Kidney (tissue), 14 donors: ENCODE measurements around the gene PSMD3. TPM values are rescaled to one million over a fixed set of nuclear protein-coding genes. Genes with fewer than 3 reads are reported as not detected.

Source experiments
- DNase-seq, 5 donors: peaks; one replicate each; pipeline ENCODE4 v3.0.0-alpha.2; 2013 to 2020
- FAIRE-seq: peaks from 2 replicates; lab custom pipeline; 2012; peaks lifted over from hg19 to GRCh38; lab: Jason Lieb, UNC
- H3K27ac ChIP-seq, 2 donors: one replicate each; pipeline ENCODE4 v1.7.0; 2013; ENCODE audit warnings: low read depth in 2 of 2, low read length in 2 of 2, inconsistent platforms in 1 of 2
- H3K27me3 ChIP-seq: one replicate; pipeline ENCODE4 v1.7.1; 2013; ENCODE audit warnings: low read length, inconsistent platforms; ENCODE audit not compliant: control insufficient read depth, insufficient read depth
- H3K36me3 ChIP-seq, 3 donors: one replicate each; pipeline versions ENCODE4 v1.7.0 to v1.7.1; 2013; ENCODE audit warnings: low read length in 3 of 3, control low read depth in 1 of 3, inconsistent platforms in 1 of 3; ENCODE audit not compliant: insufficient read depth in 3 of 3, control insufficient read depth in 2 of 3
- H3K4me1 ChIP-seq, 3 donors: one replicate each; pipeline versions ENCODE4 v1.7.0 to v1.7.1; 2013; ENCODE audit warnings: low read length in 3 of 3, inconsistent platforms in 1 of 3, low read depth in 1 of 3; ENCODE audit not compliant: control insufficient read depth in 2 of 3, insufficient read depth in 2 of 3
- H3K4me3 ChIP-seq, 3 donors: one replicate each; pipeline versions ENCODE4 v1.7.0 to v1.8.1; 2013; ENCODE audit warnings: low read length in 3 of 3, control low read depth in 1 of 3, inconsistent platforms in 1 of 3
- H3K9ac ChIP-seq, 3 donors: one replicate each; pipeline versions ENCODE4 v1.7.0 to v1.7.1; 2013; ENCODE audit warnings: low read length in 3 of 3, control low read depth in 1 of 3, inconsistent platforms in 1 of 3
- H3K9me3 ChIP-seq, 3 donors: one replicate each; pipeline versions ENCODE4 v1.7.0 to v1.7.1; 2013; ENCODE audit warnings: low read length in 3 of 3, control low read depth in 1 of 3, inconsistent platforms in 1 of 3; ENCODE audit not compliant: control insufficient read depth in 2 of 3, insufficient read depth in 1 of 3
- intact Hi-C: fragments of 100-400 bp; cut with DNase I; formaldehyde crosslinking; loops from one replicate; pipeline ENCODE4 v1.11.1; 2022
- polyA plus RNA-seq: library from polyadenylated mRNA; stranded (reverse); fragments of 350-450 nt; fragmentation: Illumina TruSeq; extraction: RNeasy Lipid Tissue Mini Kit (QIAGEN cat#74804); gene quantifications from one replicate; pipeline ENCODE4 v1.2.3, GENCODE V29; 2014; ENCODE audit warnings: low read depth, low replicate concordance; ENCODE audit not compliant: insufficient read depth
- total RNA-seq: library from RNA; stranded (reverse); fragmentation: NEBNext Ultra II Directional; extraction: Animal tissue kit (Norgen Biotek cat#: 25700); gene quantifications from one replicate; pipeline ENCODE4 v1.2.1, GENCODE V29; 2021
- TF ChIP-seq, protein P1 (sequence below): IDR thresholded peaks from 3 replicates; pipeline ENCODE4 v1.5.1; 2012; ENCODE audit warnings: mild to moderate bottlenecking, moderate library complexity, borderline replicate concordance; ENCODE audit not compliant: insufficient read depth; ENCODE audit errors: extremely low read depth
- donor health status: control.
- donor health status: control.
- donor health status: control.
- donor health status: control.
- donor health status: control.
- donor health status: DM: yes; HTN: yes; CAD: no.
- donor health status: Normal renal cell carcinoma (clear cell type).

Gene PSMD3
- total and polyA plus RNA-seq, 2 donors from 2014 or later: 63.6 to 66.4 TPM

DNA sequence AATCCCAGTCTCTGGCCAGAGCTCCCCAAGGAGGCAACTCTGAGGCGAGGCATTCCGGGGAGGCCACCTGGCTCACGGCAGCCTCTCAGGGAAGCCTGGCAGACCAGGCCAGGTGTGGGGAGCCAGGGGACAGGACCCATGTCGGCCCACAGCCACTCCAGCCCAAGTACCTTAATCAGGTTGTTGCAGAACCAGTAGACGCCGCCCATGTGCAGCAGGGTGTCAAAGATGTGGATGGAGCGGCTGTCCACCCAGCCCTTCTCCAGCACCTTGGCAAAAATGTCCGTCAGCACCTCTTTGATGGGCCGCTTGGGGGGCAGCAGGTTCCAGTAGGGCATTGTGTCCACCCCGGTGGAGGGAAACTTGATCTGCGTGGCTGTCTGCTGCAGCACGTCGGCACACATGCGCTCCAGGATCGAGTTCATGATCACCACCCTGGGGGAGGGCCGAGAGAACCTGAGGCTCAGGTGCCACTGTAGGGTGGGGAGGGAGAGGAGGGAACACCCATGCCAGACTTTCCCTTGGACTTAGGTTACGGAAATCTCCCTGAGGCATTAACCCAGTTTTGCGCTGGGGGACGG is 42.4 kb downstream of the PSMD3 start:
- H3K4me3 ChIP-seq: no peak overlapping the region

DNA sequence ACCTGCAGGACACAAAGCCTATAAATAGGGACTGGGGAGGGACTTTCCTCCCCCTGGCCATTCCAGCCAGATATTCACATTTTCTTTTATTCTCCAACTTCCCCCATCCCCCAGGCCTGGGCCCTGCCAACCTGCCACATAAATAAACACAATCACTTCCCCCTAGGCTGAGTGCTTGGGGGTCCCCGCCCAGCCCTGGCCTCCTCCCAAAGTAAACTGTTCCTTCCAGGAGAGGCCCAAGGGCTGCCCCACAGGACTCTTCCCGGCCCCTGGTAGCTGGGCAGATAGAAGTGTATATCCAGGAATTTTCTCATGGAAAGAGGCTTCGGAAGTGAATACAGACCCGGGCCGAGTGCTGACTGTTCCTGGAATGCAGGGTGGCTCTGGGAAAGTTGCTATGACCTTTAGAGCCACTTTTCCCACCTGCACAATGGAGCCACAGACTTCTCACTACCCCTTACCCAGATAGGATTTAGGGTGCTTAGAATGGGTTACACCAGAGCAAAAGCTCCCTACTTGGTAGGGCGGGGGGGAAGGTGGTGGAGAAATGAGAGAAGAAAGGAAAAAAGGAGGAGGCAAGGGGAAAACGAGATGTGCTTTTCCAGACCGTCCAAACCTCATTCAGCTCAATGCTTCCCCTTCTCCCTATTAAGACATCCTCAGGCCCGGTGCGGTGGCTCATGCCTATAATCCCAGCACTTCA is 43.1 kb downstream of the PSMD3 start:
- Histone ChIP-seq H3K9me3 (no peaks in the 10 kb centered on the region), H3K27me3 (no peaks in the 10 kb centered on the region), H3K4me1 (peaks cover 0 to 3% (median 0%) of the 10 kb centered on the region in 3 donors), H3K9ac (no peak overlapping the region), H3K36me3 (peaks cover 9 to 36% (median 29%) of the 10 kb centered on the region in 3 donors), H3K4me3 (no peak overlapping the region), H3K27ac (no peak overlapping the region)
- TF ChIP-seq, protein P1, sequence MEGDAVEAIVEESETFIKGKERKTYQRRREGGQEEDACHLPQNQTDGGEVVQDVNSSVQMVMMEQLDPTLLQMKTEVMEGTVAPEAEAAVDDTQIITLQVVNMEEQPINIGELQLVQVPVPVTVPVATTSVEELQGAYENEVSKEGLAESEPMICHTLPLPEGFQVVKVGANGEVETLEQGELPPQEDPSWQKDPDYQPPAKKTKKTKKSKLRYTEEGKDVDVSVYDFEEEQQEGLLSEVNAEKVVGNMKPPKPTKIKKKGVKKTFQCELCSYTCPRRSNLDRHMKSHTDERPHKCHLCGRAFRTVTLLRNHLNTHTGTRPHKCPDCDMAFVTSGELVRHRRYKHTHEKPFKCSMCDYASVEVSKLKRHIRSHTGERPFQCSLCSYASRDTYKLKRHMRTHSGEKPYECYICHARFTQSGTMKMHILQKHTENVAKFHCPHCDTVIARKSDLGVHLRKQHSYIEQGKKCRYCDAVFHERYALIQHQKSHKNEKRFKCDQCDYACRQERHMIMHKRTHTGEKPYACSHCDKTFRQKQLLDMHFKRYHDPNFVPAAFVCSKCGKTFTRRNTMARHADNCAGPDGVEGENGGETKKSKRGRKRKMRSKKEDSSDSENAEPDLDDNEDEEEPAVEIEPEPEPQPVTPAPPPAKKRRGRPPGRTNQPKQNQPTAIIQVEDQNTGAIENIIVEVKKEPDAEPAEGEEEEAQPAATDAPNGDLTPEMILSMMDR: no peak
- DNase-seq (peak in 2 of 5 donors; percentile 62 to 85), FAIRE-seq (no peak)
- intact Hi-C loops: no loop called here

More for the DNA sequence above, 42.4 kb downstream of the PSMD3 start:
- intact Hi-C loops: no loop called here
- Histone ChIP-seq H3K9me3 (no peaks in the 10 kb centered on the region), H3K4me1 (peaks cover 0 to 7% (median 0%) of the 10 kb centered on the region in 3 donors), H3K36me3 (peaks cover 9 to 31% (median 24%) of the 10 kb centered on the region in 3 donors), H3K9ac (no peak overlapping the region), H3K27ac (no peak overlapping the region), H3K27me3 (no peaks in the 10 kb centered on the region)
- DNase-seq: no peak
- TF ChIP-seq, protein P1: no peak
- no peak for FAIRE-seq

DNA sequence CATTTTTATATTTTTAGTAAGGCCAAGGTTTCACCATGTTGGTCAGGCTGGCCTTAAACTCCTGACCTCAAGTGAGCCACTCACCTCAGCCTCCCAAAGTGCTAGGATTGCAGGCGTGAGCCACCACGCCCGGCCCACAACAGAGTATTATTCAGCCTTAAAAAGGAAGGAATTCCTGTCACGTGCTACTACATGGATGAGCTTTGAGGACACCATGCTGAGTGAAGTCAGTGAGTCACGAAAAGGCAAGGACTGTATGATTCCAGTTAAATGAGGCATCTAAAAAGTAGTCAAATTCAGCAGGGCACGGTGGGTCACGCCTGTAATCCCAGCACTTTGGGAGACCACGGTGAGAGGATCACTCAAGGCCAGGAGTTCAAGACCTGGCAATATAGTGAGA is 44.3 kb downstream of the PSMD3 start:
- no peak overlapping the region for H3K4me3 ChIP-seq
- DNase-seq (no peak), FAIRE-seq (no peak)
- H3K36me3 ChIP-seq: peaks cover 9 to 47% (median 37%) of the 10 kb centered on the region in 3 donors
- H3K27me3 ChIP-seq: no peaks in the 10 kb centered on the region
- TF ChIP-seq, protein P1: no peak
- intact Hi-C loops: no loop called here
- no peaks in the 10 kb centered on the region for H3K9me3 ChIP-seq
- peaks cover 0 to 3% (median 0%) of the 10 kb centered on the region in 3 donors for H3K4me1 ChIP-seq
- H3K9ac ChIP-seq: no peak overlapping the region
- H3K27ac ChIP-seq: no peak overlapping the region
